ENCODE results near the gene RAET1E. TPM values are rescaled to one million over a fixed set of nuclear protein-coding genes. Genes with fewer than 3 reads are reported as not detected.

The RAET1E gene
- total RNA-seq, 1 donor from 2014 or later: not detected

- no peak for TF ChIP-seq CTCF (IDR thresholded peaks at IDR 0.05; ENCODE audit: insufficient read depth, low read length, poor library complexity, severe bottlenecking)
- Histone ChIP-seq H3K36me3 (ENCODE audit: control insufficient read depth, insufficient read depth, low read length) (no peaks in the 10 kb centered on the region), H3K27me3 (ENCODE audit: control insufficient read depth, insufficient read depth, low read length) (peaks cover 54% of the 10 kb centered on the region), H3K4me3 (ENCODE audit: low read depth, low read length) (no peak overlapping the region)
- no peak for DNase-seq (ENCODE audit: low read depth)
Observed at GRCh38 chr6:149935668-149936067, 37.8 kb upstream of the RAET1E start.

GRCh38 chr6:149935246-149935645, 37.3 kb upstream of the RAET1E start:
- no peaks in the 10 kb centered on the region for H3K36me3 ChIP-seq (ENCODE audit: control insufficient read depth, insufficient read depth, low read length)

GRCh38 chr6:149934249-149935156, 36.6 kb upstream of the RAET1E start:
- Histone ChIP-seq H3K4me3 (ENCODE audit: low read depth, low read length) (no peak overlapping the region), H3K36me3 (ENCODE audit: control insufficient read depth, insufficient read depth, low read length) (no peaks in the 10 kb centered on the region), H3K27me3 (ENCODE audit: control insufficient read depth, insufficient read depth, low read length) (peaks cover 45% of the 10 kb centered on the region)
- TF ChIP-seq CTCF (IDR thresholded peaks at IDR 0.05; ENCODE audit: insufficient read depth, low read length, poor library complexity, severe bottlenecking): peak; percentile 60
- peak; percentile 23 for DNase-seq (ENCODE audit: low read depth)

More at GRCh38 chr6:149935246-149935645, 37.3 kb upstream of the RAET1E start:
- TF ChIP-seq CTCF (IDR thresholded peaks at IDR 0.05; ENCODE audit: insufficient read depth, low read length, poor library complexity, severe bottlenecking): no peak
- peaks cover 50% of the 10 kb centered on the region for H3K27me3 ChIP-seq (ENCODE audit: control insufficient read depth, insufficient read depth, low read length)
- H3K4me3 ChIP-seq (ENCODE audit: low read depth, low read length): no peak overlapping the region
- no peak for DNase-seq (ENCODE audit: low read depth)

GRCh38 chr6:149933461-149933860, 35.5 kb upstream of the RAET1E start:
- H3K36me3 ChIP-seq (ENCODE audit: control insufficient read depth, insufficient read depth, low read length): no peaks in the 10 kb centered on the region
- no peak for DNase-seq (ENCODE audit: low read depth)
- H3K27me3 ChIP-seq (ENCODE audit: control insufficient read depth, insufficient read depth, low read length): peaks cover 41% of the 10 kb centered on the region
- TF ChIP-seq CTCF (IDR thresholded peaks at IDR 0.05; ENCODE audit: insufficient read depth, low read length, poor library complexity, severe bottlenecking): no peak
- no peak overlapping the region for H3K4me3 ChIP-seq (ENCODE audit: low read depth, low read length)

GRCh38 chr6:149933036-149933435, 35.1 kb upstream of the RAET1E start:
- no peak for TF ChIP-seq CTCF (IDR thresholded peaks at IDR 0.05; ENCODE audit: insufficient read depth, low read length, poor library complexity, severe bottlenecking)
- no peak overlapping the region for H3K4me3 ChIP-seq (ENCODE audit: low read depth, low read length)
- no peaks in the 10 kb centered on the region for H3K36me3 ChIP-seq (ENCODE audit: control insufficient read depth, insufficient read depth, low read length)
- H3K27me3 ChIP-seq (ENCODE audit: control insufficient read depth, insufficient read depth, low read length): peaks cover 37% of the 10 kb centered on the region
- no peak for DNase-seq (ENCODE audit: low read depth)
